NCI-H2107 (cell line): ENCODE measurements around the gene PPP1R18.

Source experiments
- DNase-seq: peaks from one replicate; lab custom pipeline; 2025; lab: John Stamatoyannopoulos, UW

The PPP1R18 gene

DNA sequence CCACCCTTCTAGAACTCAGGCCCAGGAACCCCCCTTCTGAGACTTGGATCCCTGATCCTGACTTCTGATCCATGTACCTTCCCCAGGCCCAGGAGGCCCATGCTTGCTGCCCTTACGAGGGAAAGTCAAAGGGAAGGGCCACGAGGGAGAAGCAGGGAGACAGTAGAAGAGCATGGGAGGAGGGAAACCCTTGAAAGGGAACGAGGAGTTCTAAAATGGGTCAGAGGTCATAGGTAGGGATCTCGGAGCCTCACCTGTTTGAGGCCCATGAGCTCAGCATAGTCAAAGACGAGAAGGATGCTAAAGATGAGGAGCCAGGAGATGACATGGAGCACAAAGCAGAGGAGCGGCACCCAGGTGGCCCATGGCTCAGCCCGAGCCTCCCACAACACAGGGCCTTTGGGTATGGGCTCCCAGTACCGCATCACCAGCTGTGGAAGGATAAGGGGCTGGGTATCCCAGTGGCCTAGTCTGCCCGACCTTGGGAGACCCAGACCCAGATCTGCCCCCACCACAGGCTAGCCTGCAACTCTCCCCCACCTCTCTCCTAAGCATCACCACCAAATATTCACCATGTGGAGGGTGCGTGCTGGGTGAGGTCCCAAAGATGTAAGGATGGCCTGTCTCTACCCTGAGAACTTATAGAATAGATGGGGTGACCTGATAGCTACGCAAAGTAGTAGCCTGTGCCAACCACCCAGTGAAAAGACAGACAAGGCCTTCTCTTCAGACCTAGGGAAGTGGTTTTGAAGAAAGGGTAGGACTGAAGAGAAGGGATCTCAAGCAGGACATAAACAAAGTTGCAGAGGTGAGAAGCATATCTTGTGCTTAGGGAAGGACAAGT is 2.8 kb upstream of the PPP1R18 start:
- DNase-seq: no peak

DNA sequence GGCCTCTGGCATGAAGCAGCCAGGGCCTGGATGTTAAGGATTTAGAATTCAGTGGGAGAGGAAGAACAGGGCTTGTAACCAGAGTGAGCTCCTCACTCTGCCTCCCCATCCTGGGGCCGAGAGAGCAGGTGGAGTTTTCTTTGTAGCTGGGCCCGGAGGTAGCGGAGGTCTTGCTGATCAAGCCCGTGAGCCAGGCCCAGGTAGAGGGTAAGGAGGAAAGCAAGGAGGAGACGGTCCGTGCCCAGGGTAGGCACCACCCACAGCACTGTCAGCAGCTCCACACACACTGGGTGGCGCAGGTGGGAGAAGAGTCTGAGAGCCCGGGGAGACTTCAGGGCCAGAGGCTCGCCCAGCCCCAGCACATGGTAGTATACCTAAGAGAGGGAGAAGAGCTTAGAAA is 2.1 kb upstream of the PPP1R18 start:
- DNase-seq: no peak

DNA sequence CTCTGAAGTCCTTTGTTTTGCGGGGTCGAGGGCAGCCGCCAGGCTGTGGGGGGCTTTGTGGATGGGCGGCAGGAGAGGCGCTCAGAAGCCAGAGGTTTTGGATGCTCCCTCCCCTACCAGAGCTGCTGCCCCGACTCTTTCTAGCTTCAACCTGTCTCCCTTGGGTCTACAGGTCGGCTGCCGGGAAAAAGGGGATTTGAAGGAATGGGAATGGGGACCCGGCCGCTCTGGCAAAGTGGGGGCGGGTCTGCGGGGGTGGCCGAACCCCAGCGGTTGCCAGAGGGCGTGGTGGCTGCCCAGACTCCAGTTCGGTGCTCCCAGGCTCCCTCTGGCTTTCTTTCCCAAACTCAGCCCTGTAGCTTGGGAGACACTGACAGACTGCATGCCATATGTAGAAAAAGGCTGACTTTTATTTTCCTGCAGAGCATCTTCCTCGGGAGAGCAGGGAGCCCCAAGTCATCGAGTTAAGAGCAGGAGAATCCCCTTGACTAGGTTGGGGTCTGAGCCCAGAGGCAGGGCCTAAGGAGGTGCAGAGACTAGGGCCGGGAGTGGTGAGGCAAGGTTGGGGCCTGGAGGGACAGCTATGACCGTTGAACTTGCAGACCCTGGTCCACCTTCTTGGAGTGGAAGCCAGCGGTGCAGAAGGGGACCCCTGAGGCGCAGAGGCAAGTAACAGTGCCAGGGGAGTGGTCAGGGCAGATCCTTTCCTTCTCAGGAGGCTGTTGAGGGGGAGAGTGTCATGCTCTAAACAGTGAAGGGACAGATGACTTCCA is 1.4 kb upstream of the PPP1R18 start:
- no peak for DNase-seq

DNA sequence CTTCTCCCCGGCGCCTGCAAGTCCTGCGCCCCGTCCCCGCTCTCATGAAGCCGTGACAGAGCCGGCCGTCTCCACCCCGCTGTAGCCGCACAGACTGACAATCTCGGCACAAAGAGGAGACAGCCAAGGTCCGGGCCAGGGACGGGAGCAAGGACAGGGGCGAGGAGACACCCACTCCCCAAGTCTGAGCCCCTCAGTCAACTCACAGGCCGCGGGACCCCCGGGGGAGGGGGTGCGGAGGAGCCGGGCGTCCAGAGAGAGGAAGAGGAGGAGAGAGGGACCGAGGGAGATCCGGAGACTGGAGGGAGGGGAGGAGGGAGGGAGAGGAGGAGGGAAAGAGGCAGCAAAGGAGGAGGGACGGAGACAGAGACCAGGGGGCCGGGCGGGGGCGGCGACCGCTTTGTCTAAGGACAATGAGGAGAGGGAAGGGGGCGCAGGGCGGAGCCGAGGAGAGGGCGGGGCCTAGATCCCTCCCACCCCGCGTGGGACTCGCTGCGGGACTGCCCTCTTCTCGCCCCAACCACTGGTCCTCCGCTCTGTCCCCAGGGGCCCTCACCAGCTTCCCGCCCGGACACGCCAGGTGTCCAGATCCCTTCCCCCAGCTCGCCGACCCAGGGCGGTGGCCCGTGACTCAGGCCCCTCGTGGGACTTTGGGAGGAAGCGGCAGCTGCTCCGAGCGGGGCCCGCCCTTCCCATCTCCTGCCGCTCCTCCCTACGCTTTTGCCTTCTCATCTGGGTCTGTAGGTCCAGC is 638 bp upstream of the PPP1R18 start:
- peak; percentile 23 for DNase-seq

DNA sequence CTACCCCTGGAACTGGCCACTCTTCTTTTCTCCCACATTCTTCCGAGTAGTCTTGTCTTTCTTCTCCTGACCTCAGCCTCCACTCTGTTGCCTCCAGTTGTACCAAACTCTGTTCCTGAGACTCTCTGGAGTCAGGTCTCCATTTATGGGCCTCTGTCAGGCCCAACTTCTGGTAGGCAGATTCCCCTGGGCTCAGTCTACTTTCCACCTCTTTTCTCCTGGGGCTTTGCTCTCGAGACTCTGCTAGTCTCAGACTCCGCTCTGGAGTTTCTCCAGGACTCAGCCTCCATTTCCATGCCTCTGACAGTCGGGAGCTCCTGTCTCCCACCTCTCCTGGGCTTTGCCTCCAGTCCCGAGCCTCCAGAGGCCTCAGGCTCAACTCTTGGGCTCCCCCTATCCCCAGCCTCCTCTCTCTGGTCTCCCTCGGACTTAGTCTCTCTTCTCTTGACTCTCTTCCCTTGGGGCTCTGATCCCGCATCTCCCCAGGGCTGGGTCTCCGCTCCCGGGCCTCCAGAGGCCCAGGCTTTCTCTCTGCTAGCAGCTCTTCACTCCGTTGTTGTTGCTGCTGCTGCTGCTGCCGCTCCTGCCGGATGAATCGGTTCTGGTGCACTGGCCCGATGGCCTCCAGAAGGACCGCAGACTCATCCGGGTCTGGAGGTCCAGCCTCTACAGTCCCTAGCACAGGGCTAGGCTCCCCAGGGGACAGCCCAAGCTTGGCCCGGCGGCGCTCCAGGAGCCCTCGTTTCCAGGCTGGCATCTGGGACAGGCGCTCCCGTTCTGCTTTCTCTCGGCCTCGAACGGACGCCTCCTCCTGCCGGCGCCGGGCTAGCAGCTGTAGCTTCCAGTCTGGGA is 1.1 kb downstream of the PPP1R18 start:
- DNase-seq: no peak

DNA sequence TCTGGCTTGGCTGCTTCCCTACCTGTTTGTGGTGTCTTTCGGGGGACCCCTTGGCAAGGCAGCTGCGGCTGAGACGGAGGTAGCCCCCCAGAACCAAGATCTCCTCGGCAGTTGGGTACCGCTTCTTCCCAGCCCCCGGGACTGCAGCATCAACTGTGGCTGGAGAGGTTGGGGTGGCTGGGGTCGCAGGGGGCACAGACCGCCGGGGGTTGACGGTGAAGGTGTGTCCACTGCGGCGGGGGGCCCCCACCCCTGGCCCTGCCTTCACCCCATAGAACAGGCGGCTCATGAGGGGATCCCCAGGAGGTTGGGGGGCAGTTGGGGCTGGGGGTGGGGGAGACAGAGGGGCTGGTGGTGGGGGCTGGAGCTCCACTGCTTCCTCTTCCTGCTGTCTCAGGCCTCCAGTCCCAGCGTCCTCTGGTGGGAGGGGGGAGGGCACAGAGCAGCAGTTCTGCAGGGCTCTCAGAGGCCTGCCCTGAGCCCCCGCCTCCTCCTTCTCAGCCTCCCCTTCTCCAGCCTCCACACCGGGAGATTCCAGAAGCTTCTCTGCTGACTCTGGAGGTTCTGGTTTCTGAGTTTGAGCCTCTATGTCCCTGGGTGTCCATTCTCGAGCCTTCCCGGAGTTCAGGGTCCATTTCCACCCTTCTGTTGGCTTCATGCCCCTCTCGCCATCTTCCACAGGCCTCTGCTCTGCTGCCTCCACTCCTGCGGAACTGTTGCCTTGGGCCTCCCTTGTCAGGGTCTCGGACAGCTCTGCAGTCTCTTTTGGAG is 1.9 kb downstream of the PPP1R18 start:
- DNase-seq: no peak

DNA sequence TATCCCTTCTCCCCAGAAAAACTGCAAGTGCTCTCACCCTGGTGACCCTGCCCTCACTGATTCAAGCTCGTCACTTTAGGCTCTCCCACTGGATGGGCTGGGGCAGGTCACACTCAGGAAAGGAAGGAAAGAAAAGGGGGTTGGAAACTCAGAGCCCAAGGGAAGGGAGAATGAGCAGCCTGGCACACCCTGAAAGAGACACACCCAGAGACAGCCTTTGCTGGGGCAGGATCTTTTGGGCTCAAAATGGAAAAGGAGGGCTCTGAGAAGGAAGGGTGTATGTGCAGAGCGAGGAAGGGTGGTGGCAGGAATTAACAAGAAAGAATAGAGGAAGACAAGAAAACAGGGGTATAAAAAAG is 2.5 kb downstream of the PPP1R18 start:
- no peak for DNase-seq

DNA sequence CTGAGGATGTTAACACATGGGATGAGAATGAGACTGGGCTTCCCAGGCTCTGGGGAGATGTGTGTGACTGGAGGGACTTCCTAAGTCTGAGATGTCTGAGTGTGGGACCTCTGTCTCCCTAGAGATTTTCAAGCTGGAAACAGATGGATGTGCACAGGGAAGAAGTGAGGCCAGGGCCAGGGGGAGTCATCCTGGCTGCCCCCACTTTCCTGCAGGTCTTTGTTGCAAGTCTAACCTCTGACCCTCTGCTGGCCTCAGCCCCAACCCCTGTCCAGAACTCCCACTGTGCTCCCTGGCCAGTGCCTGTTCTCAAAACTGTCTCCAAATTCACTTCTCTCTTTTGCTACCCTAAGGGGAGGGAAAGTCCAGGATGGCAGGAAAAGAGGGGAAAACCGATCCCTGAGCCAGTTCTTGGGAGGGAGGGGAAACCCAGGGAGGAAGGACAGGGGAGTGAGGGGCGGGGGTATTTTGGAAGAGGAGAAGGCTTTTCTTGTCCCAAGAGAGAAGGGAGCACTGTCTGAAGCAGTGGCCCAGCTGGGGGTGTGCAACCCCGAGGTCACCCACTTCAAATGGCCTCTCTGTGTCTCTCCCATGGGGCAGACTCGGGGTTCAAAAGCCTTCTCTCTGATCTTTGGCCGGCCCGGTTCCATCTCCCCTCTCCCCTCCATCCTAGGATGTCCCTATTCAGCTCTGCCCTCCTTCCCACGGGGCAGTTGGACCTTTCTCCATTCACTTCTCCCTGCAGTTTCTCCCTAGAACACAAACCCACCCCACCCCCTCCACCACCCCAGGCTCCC is 3.1 kb downstream of the PPP1R18 start:
- no peak for DNase-seq

DNA sequence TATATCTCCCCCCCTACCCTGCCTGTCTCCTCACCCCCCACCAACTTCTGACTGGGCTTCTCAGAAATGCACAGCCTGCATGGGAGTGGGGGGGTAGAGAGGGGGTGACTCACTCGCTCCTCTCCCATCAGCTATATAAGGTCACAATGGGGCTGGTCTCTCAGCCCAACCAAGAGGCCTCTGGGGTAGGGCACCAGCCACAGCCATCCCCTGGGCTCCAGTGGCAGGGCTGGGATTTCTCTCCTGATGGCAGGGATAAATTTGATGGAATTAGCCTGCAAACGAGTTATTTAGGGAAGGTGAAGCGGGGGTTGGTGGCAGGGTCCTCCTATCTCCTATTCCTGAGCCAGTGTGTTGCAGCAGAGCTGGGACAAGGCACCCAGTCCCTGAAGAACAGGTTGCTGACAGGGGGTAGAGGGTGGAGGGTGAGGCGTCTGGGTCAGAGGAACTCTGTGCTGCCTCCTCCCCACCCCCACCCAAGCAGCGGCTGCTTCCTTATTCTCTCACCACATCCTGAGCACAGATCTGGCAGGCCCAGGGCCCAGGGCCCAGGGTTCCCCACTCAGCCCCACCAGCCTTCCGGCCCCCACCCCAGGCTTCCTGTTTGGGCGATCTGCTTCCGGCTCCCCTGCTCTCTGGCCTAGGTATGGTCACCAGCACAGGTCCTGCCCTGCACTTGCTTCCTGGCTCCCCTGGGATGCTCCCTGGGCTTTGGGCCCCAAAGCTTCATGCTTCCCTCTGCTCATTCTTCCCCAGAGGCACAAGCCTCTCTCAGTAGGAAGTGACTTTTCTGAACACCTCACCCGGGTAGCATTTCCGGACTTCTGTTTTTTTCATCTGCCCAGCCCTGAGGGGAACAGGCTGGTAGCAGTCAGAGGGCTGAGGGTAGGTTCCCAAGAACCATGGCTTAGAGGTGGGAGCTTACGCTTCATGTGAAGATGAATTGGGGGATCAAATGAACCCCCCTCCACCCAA is 4.0 kb downstream of the PPP1R18 start:
- no peak for DNase-seq

DNA sequence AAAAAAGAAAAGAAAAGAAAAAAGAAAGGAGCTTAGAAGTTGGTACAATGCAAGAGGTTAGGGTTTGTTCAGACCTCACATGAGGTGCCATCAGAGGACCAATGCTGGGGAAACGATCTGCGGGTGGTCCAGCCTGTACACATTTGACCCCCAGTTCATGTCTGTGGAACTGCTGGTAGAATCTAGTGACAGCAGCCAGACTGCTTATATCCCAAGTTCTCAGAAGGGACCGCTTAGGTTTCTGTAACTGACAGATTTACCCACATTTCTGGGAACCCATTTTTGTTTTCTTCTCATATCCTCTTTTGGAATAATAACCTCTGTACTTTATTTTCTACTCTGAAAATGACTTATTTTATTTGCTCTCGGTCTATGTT is 4.7 kb downstream of the PPP1R18 start:
- no peak for DNase-seq

DNA sequence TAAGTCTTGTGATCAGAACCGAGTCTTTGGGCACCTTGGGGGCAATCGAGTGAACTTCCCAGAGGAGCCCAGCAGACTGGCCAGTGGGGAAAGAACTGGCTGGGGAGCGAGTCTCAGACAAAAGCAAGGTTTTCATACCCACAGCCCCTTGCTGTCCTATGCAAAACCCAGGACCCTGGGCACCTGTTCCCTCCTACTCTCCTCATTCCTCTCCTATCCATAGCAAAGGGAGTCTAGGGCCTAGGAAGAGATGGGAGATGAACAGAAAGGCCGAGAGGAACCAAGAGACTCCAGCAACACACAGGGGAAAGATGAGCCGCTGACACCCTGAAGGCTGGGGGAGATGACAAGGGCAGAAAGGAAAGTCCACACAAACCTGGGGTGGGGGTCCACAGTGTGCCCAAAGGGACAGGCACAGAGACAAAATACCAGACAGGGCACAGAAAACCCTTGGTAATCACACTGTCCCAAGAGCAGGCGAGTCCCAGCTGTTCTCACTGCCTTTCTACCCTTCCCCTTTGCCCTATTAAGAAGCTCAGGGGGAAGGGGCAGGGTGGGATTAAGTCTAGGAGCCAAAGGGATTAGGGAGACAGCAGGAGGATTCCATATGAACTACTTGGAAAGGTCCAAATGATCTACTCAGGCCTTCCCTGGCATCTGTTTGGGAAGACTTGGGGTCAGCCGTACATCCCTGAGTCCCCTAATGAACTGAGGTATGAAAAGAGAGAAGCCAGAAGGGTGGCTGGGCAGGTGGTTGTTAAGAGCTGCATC is 6.5 kb downstream of the PPP1R18 start:
- no peak for DNase-seq

DNA sequence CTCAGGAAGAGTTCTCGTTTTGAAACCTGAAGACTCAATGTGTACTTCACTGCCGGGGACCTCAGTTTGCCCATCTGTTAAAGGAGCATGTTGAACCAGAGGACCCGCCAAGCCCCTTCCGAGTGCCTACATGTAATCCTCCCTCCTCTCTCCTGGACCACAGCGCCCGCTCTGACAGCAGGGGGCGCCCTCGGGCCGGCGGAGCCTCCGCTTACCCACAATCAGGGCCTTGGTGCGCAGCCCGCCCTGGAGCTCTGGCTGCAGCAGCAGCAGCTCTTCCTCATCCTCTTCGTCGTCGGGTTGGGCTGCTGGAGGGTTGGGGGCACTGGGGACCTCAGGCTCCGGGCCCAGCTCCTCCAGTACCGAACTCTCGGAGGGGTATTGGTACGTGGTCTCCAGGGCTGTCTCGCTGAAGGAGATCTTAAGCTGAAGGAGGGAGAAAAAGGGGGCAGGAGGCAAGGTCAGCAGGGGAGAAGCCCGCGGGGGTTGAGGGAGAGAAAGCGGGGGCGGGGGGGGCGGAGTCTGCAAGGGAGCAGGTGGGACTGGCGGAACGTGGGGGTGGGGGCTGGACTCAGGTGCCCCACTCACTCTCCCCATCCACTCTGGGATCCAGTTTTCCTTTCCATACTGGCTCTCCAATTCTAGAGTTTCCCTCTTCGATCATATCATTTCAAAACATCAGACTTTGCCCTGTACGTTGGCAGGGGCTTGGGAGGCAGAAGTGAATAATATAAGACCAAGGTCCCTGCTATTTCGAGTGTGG is 7.3 kb downstream of the PPP1R18 start:
- DNase-seq: peak; percentile 43

DNA sequence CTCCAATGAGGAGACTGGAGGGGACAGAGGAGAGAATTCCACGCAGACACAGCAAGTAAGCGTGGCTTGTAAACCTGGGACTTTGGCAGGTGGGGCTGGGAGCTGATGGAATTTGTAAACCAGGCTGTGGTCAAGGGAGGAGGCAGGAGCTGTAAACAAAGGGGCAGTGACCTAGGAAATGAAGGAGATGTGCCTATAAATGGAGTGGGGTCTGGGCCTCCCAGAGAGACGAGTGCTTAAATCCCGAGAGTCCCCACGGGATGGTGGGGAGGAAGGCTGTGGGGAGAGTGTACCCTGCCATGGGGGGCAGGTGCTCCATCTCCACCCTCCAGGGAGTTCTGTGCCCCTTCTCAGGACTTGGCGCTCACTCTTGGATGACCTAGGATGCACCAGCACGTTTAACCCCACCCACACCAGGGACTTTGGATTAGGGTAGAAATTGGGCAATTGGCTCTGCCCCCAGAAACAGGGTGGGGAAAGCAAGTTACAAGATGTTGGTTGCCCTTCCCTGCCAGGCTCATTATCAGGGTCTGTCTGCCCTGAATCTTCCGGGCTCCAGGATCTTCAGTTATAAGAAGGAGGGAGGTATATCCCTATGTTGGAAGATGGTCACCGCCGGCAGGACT is 9.7 kb downstream of the PPP1R18 start:
- no peak for DNase-seq

DNA sequence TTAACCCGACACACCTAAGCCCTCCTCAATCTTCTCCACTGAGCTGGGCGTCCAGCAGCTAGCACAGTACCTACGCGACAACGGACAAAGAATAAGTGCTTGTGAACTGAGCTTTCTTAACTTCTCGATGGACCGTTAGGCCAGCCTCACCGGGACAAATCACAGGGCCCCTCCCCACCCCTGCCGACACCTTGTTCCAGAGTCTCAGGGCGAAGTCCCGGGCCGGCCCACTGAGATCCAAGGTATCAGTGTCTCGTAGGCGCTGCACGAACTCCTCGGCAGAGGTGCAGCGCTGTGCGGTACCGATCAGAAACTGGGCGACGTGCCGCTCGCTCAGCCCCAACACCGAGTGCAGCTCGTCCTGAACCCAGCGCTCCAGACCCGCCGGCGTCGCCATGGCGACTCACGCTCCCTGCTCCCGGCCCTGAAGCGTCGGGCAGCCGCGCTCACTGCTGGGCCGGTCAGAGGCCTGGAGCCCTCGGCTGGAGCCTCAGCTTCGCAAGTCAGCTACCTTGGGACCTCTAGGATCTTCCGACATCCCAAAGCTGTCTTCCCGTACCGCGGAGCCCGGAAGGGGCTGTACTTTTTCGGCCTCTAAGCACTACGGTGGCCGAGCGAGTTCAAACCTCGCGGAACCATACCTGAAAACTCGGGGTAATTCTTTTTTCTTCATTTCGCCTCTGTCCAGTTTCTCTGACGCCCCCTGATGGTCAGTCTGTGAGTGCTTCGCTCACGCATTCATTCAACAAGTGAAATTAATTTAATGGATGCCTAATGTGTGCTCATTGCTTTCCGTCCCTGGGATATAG is 13.8 kb downstream of the PPP1R18 start, which contains the start of gene DHX16:
DHX16 (minus strand) TSS at position 562 of the 809 bp plus-strand sequence; CDS start at position 397, 165 bp downstream.
- DNase-seq: peak; percentile 66

DNA sequence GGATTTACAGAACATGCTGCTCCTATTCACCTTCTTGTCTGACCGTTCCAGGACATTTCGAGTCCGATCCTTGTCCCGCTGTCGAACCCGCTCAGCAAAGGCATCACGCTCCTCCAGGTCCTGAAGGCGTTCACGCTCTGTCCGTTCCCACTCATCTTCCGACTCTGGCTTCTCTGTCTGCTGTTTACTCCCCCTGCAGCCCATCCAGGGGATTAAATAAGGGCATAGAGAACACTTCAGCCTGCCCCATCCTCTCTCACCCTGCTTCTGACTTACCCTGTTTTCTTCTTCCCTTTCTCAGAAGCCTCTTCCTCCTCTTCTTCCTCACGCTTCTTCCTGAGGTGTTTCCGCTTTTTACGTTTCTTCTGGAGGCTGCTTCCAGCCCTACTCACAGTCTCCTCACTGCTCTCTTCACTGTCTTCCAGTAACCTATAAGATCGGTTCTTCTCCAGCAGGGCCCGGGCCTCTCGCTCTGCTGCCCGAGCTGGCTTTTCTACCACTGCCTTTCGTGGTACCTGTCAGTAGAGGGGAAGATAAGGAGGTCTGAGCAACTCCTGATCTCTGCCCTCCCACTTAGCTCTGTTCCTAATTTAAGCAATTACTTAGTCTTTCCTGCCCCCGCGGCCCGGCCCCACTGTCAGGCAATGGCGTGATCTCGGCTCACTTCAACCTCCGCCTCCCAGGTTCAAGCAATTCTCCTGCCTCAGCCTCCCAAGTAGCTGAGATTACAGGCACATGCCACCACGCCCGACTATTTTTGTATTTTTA is 15.5 kb downstream of the PPP1R18 start:
- DNase-seq: no peak
